Lower leg skin (tissue), 4 donors: ENCODE data around the gene IGSF8. TPM values are rescaled to one million over a fixed set of nuclear protein-coding genes. Genes with fewer than 3 reads are reported as not detected.

Experiments
- DNase-seq, 2 donors: peaks; one replicate each; pipeline ENCODE4 v3.0.0-alpha.2; 2019; ENCODE audit warnings: low spot score in 2 of 2
- H3K4me3 ChIP-seq: fragments of 200-600 bp; sonication (generic); 2 replicates; pipeline ENCODE4 v1.5.1; 2017; ENCODE audit warnings: mild to moderate bottlenecking, low read depth; ENCODE audit not compliant: poor library complexity, severe bottlenecking
- POLR2A ChIP-seq, 2 donors: fragments of 450-650 bp; IDR thresholded peaks; one replicate each; pipeline ENCODE4 v1.6.1; 2016 to 2017; ENCODE audit warnings: antibody characterized with exemption in 2 of 2, mild to moderate bottlenecking in 1 of 2, moderate library complexity in 1 of 2
- WGBS, 2 donors: methylation state at CpG; one replicate each; pipeline ENCODE4 v1.1.5; 2018; 5-methylcytosine and 5-hydroxymethylcytosine counted together
- intact Hi-C: fragments of 100-400 bp; cut with DNase I; formaldehyde crosslinking; loops from one replicate; pipeline ENCODE4 v1.15.0; 2023; ENCODE audit warnings: low total_unique reads
- total RNA-seq, 4 donors: library from RNA; depleted of rRNA; stranded (reverse); fragments of >200 nt; gene quantifications; one replicate each; pipeline ENCODE4 v1.1.0, GENCODE V29; 2016
- TF ChIP-seq, protein P1 (sequence below), 3 donors: fragments of 450-650 bp; IDR thresholded peaks; one replicate each; pipeline ENCODE4 v1.5.1; 2016; ENCODE audit warnings: antibody characterized with exemption in 3 of 3, mild to moderate bottlenecking in 3 of 3, moderate library complexity in 2 of 3

IGSF8 gene
- total RNA-seq, 4 donors from 2014 or later, result 44.5 to 74.5 (median 54.9) TPM

GRCh38 chr1:160082926-160083325 is 15.5 kb downstream of the IGSF8 start:
- no peak overlapping the region for H3K4me3 ChIP-seq
- intact Hi-C loops, result no loop called here
- 67 to 68% methylated on average over 3 of the region's 3 CpGs for WGBS, 2 donors
- DNase-seq, result no peak
- TF ChIP-seq, protein P1, sequence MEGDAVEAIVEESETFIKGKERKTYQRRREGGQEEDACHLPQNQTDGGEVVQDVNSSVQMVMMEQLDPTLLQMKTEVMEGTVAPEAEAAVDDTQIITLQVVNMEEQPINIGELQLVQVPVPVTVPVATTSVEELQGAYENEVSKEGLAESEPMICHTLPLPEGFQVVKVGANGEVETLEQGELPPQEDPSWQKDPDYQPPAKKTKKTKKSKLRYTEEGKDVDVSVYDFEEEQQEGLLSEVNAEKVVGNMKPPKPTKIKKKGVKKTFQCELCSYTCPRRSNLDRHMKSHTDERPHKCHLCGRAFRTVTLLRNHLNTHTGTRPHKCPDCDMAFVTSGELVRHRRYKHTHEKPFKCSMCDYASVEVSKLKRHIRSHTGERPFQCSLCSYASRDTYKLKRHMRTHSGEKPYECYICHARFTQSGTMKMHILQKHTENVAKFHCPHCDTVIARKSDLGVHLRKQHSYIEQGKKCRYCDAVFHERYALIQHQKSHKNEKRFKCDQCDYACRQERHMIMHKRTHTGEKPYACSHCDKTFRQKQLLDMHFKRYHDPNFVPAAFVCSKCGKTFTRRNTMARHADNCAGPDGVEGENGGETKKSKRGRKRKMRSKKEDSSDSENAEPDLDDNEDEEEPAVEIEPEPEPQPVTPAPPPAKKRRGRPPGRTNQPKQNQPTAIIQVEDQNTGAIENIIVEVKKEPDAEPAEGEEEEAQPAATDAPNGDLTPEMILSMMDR (IDR thresholded peaks at IDR 0.05), result no peak
- TF ChIP-seq POLR2A (IDR thresholded peaks at IDR 0.05), result no peak

DNA sequence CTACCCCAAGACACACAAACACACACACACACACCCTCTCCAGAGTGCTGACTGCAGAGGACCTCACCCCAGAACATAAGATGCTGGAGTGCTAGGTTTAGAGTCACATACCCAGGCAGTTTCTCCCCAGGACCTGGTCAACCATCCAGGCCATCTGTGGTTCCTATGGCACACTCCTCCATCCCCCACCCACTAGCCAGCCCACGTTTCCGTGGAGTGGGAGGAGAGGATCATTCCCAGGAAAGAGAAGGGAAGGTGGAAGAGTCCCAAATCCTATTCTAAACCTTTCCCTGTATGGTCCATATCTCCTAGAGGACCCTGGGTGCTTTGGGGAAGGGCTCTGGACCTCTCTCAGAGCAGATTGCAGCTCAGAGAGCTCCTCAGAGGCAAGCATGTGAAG is 15.9 kb downstream of the IGSF8 start:
- 49 to 66% methylated on average over 2 of the region's 2 CpGs for WGBS, 2 donors
- TF ChIP-seq POLR2A (IDR thresholded peaks at IDR 0.05), result no peak
- TF ChIP-seq, protein P1 (IDR thresholded peaks at IDR 0.05), result no peak
- intact Hi-C loops, result no loop called here

GRCh38 chr1:160081261-160081936 is 17.0 kb downstream of the IGSF8 start, which contains the start of gene KCNJ9:
KCNJ9 (plus strand) TSS chr1:160081538; CDS start chr1:160084031, 2,493 bp downstream.
- H3K4me3 ChIP-seq, result no peak within 1 kb of the TSS
- WGBS, 2 donors, result 17 to 24% methylated on average over 10 to 14 of the region's 14 CpGs
- TF ChIP-seq, protein P1 (IDR thresholded peaks at IDR 0.05), result no peak
- no peak for TF ChIP-seq POLR2A (IDR thresholded peaks at IDR 0.05)
- no peak for DNase-seq
- intact Hi-C loops, result no loop called here

More for the DNA sequence above, 15.9 kb downstream of the IGSF8 start:
- H3K4me3 ChIP-seq, result no peak overlapping the region
- DNase-seq, result no peak

GRCh38 chr1:160080381-160081100 is 17.9 kb downstream of the IGSF8 start:
- WGBS, 2 donors, result 59 to 67% methylated on average over 6 of the region's 6 CpGs
- no peak for DNase-seq
- H3K4me3 ChIP-seq, result no peak overlapping the region
- TF ChIP-seq POLR2A (IDR thresholded peaks at IDR 0.05), result no peak
- TF ChIP-seq, protein P1 (IDR thresholded peaks at IDR 0.05), result no peak
- intact Hi-C loops, result no loop called here

DNA sequence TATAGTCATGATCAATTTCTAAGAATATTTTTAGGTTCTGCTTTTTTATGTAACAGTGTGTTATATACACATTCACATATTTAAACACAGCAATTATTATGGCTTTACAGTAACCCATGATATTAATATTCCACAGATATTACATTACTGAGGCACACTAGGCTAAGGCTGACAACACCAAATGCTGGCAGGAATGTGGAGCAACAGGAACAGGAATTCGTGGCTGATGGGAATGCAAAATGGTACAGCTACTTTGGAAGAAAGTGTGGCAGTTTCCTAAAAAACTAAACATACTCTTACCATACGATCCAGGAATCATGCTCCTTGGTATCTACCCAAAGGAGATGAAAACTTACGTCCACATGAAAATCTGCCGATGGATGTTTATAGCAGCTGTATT is 19.0 kb downstream of the IGSF8 start:
- 73 to 76% methylated on average over 4 of the region's 4 CpGs for whole genome bisulfite sequencing, 2 donors
- TF ChIP-seq, protein P1 (IDR thresholded peaks at IDR 0.05), result no peak
- TF ChIP-seq POLR2A (IDR thresholded peaks at IDR 0.05), result no peak
- intact Hi-C loops, result no loop called here
- DNase-seq, result no peak
- no peak overlapping the region for H3K4me3 ChIP-seq
